ENCODE results near the gene TMEM178A.

DNA sequence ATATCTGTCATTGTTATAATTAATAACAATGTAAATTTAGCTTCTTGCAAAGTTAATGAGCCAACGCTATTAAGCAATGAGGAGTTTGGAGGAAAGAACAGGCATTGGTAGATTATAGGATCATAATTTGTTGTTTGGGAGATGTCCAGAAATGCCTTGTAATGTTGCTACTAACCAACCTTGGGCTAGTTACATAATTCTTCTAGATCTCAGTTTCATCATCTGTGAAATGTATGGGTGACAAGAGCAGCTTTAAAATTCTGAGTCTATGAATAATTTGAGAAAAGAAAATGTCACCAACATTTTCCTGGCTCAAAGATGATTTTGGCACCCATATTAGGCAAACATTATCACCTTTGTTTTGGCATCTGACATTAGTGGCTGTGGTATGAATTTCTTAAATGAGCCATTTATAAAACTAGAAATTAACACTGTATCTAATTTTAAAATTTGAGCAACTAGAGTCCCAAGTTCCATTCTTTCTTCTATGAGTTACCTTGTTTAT lies 2.9 kb downstream of the TMEM178A start:
- TF ChIP-seq EZH2phosphoT487 (IDR thresholded peaks at IDR 0.05): no peak
- TF ChIP-seq CTCF (IDR thresholded peaks at IDR 0.05): no peak

All from neural progenitor cell (in vitro differentiated cells).